HG02970 (cell line): ENCODE data around the gene RHBG.

ENCODE experiments used
- ATAC-seq: cut with Tn5 transposase; IDR thresholded peaks from one replicate; pipeline ENCODE4 v1.9.1; 2021; ENCODE audit warnings: mild to moderate bottlenecking, moderate library complexity, moderate number of reproducible peaks; ENCODE audit not compliant: unreplicated experiment, low FRiP score

RHBG gene

DNA sequence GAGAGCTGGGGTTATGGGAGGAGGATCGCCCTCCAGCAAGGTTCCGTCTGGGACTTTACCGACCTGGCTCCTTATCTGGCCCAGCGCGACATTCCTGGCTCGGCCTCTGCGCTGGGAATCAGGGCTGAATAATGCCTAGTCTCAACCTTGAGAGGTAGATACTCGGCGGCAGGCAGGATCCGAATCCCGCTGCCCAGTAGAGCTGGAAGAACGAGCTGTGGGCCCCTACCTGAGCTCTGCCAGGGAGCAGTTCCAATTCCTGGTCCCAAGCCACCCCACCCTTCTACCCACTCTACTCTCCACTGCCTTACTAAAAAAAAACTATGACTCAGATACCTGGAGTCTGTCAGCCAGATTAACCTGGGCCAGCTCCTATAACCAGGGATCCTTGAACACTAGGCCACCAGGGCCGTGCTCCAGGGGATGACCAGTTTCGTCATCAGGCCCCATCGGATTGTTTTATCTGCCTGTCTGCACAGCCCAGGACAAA lies 53.6 kb downstream of the RHBG start:
- no peak for ATAC-seq

DNA sequence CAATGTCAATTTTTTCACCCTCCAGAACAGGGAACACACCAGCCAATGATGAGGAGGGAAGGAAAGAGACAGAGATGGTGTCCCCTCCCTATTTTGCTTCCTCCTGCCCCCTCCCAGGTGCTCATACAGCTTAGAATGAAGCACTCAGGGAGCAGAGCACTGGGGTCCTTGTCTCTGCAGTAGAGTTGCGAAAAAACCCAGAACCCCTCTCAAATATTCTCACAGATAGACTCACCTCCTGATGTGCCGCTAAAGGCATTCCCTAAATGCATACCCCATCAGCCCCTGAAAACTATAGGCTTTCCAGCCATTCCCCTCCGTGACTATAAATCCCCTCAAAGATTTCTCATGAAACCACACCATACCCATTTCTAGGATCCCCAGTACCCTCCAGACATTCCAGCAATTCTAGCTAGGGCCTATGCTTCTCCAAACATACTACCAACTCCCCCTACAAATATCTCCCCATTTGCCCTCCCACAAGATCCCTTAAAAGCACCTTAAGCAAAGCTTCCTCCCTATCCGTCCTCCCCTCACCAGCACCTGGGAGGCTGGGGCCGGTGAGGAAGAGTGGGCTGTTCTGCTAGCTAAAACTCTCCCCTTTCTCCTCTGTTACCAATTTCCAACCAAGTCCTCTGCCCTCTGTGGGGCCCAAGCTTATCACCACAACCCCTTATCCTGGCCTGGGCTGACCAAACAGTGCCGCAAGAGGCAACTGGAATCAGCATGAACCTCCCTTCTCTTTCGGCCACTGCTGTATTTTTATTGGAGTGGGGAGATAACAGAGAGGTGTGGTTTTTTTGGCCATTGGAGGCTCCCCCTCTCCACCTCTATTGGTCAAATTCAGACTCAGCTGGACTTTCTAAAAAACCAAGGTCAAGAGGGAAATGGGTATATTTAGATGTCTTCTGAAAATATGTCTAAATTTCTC lies 54.7 kb downstream of the RHBG start:
- no peak for ATAC-seq

DNA sequence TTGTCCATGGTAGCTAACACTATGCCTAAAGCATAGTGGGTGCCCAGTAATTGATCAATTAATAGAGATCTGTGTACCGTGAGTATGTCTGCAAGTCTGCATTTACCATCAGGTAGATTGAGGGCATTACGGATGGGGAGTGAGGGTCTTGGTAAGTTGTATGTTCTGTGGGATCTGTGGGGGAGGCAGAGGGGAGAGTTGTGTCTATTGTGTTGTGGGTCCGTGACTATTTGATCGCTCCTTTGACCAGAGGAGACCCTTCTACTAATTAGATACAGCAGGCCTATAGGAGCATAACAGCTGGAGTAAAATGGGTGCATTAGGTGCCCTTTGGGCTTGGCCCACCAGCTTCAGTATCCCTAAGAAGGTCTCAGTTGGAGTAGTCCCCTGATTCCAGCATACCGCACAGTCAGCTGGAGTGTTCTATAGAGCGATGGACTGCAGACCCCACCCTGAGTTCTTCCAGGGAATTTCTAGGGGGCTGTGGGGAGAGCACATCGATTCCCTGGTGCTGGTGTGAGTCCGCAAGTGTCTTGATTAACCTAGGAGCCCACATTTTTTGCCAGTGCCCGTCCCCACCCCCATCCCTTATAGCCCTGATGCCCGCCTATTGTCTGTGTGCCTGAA lies 55.9 kb downstream of the RHBG start:
- ATAC-seq, result no peak

DNA sequence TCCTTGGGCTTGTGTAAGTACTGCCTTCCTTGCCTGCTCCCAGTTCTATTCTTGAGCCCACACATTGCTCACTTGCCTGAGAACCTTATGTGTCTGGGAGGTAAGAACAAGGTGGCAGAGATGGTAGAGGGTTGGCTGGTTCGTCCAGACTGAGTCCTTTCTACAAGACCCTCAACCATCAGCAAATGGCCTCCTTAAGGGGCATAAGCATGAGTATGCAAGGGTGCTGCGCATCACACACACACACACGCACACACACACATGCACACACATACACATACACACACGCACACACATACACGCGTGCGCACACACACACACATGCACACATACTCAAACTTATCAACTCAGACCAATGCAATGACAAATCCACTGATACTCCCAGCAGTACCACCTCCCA lies 56.9 kb downstream of the RHBG start:
- ATAC-seq, result no peak

DNA sequence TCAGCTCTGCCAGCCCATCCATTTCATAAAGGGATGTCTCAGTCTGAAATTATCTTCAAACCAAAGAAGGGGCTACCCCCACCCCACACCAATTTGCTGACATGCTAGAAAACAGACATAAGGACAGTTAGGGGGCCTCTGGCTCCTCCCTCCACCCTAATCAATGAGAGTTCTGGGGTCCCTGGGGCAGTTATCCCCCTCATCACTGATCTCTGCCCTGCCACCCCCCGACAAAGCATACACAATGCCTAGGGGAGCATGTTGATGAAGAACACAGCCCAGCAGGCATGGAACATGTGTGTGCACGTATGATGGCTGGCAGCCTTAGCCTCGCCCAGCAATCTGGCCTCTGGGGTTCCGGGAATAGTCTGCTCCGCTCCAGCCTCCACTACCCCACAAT lies 58.9 kb downstream of the RHBG start:
- ATAC-seq, result no peak

DNA sequence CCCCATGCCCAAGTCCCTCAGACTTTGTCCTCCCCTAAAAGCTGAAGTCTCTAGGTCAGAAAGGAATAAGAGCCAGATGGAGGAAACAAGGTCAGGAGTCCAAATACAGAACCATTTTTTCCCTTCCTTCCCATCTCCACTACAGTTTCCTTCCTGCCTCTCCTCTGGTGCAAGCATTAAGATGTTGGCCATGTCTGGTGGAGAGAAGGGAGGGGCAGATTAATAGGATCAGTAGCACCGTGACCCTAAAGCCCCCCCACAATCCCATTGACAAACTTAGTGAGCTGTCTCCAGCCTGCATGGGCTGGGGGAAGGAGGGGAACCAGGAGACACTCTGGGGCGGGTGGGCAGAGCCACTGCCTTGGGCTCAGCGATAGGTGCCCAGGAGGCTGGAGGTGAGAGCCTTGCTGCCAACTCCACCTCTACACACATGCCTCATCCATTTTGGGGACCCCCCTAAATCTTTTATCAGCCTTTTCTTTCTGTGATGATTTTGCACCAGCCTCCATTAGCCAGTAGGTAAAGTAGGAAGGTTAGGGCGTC lies 59.8 kb downstream of the RHBG start:
- ATAC-seq, result no peak

DNA sequence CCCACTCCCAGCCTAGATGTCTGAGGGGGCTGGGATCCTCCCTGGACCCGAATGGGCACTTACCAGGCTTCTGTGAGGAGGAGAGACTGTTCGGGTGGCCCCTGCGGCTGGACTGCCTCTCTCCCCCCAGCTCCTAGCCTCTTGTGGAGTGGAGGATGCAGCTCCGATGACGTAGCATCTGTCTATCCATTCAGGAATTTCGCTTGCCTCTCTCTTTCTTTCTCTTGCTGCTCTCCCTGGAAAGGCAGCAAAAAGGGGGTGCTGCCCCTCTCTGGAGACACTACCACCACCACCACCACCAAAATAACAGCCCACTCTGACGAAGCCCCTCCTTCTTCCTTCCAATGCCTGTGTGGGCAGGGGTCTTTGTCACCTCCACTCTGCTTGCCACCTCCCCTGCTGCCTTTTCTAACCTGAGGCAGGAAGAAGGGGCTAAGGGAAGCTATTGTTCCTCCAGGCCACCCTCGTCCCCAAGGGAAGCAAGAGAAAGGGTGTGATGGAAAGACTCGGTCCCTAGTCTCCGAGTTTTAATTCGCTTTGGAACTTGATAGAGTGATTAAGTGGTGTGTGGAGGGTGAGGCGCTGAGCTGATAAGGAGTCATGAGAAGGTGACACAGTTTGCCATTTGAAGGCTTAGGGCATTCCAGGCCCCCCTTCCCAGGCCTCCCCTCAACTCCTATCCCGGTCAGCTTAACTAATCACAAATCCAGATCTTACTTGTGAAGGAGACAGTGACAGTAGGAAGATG lies 60.5 kb downstream of the RHBG start:
- no peak for ATAC-seq

DNA sequence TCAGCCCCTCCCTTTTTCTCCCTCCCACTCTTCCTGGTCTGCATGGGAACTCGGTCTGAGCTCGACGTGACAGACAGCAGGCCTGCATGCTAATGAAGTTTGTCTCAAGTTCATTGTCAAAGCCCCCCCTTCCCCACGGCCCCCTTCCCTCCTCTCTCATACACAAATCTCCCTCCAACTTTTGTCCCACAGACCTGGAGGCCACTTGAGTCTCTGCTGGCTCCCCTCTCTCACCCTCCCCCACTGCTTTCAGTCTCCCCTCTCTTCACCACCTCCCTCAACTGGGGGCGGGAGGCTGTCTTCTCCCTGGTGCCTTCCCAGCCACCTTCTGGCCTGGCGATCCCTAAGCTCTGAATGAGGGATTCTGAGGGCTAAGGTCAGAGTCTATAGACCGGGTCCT lies 61.3 kb downstream of the RHBG start:
- no peak for ATAC-seq

DNA sequence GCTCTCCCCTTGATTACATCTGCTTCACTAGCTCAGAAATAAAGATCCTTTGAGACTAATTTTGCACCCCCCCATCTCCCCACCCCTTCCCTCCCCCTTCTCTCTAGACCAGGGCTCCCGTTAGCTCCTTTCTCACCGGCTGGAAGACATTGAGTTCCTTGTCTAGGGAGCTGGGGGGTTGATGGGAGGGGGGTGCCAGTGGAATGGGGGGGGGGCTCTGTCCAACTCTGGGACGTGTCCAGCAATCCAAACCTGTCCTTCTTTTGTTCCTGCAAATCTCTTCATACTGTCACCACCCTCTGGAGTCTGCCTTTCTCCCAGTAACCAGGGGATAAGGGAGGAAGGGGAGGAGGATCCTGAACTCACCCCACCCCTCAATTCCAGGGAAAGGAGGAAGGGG lies 61.9 kb downstream of the RHBG start:
- ATAC-seq, result no peak

DNA sequence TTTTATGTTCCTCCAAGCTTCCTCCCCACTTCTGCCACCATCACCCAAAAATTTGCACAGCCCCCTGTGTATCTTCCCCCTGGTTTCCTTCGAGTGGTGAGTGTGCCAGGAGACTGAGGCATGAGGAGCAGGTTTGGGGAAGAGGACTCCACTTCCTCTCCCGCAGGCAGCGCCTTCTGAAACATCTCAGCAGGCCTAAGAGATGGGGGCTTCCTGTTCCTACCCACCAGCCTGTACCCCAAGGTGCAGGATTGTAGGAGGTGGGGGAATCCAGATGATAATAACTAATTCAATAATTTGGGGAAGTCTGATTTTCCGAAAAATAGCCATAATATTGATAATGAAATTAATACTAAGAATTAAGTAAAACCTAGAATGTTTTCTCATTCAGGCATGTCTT lies 62.4 kb downstream of the RHBG start:
- no peak for ATAC-seq

DNA sequence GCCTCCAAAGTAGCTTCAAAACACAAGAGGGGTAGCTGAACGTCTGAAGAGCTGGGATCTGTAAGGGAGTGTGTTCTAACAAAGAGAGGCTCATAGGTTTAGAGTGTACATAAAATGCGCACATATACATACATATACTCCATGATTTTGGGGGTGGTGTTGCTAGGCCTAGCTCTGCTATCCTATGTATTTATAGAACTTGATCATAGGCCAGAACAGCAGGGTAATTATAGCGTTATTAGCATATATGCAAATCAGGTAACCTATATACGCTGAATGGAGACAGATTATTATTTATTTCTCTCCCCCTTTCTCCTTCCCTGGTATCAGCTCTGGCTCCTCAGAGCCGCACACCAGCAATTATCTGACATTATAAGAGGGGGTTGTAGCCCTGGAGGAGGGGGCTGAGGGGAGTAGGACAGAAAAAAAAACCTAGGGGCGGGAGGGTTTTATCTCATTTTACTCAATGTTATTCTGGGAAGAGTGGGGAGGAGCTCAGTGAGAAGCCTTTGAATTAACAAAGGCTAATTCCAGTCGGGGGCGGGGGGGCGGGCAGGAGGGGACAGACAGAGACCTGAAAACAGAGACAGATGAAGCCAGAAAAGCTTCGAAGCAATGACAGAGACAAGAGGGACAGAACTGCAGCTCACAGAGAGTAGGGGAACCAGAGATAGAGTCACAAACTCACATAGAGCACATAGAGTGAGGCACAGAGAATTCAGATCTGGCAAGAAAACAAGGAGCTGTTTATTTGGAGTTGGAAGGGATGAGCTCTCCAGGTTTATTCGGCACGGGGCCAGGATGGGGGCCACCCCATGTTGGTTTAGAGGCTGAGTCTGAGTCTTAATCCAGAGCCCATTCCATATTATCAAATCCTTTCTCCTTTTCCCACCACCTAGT lies 63.0 kb downstream of the RHBG start:
- no peak for ATAC-seq

DNA sequence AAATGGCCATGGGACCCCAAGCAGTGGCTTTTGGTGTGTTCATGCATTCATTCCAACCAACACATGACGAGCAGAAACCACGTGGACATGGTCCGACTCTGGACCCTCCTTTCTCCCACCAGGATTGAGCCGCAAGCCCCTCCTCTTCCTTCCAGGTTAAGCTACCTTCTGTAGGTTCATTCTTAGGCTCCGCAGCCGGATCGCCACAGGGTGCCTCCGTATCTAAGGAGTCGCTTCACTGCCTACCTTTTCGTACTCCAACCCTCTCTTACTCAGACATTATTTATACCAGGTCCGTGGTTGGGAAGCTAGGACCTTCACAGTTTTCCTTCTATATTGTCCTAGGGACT lies 63.6 kb downstream of the RHBG start:
- no peak for ATAC-seq

DNA sequence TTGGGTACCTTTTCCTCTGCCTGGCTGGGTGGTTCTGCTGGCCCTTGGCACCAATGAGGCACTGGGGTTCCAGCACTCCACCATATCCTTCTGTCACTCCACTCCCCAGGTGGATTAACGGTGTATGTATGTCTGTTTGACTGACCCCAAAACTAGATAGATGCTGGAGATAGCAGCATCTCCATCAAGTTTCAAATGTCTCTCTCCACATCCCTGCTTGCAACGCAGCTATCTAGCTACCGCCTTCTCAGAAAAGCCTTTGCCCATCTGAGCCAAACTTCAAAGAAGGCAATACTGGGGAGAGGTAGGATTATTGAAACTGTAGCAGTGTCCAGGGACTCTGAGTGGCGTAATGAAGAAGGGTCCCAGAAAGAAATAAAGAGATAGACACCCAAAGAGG lies 64.0 kb downstream of the RHBG start:
- no peak for ATAC-seq

DNA sequence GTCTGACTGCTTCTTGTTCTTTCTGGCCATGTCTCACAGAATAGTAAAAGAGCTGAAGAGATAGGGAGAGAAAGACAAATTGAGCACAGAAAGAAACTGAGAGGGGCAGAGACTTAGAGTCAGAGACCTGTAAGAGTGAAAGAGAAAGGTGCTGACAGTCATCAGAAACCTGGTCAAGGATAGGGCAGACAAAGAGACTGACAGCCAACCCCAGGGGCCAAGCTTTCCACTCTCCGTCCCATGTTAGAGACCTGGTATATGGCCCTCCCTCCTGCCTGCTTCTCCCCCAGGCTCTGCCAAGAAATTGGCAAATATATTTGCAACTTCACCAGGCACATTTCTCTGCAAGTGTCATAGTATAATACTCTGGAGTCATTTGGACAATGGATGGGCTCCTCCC lies 64.6 kb downstream of the RHBG start:
- no peak for ATAC-seq
